ENCODE data around the gene R3HCC1L. TPM values are rescaled to one million over a fixed set of nuclear protein-coding genes. Genes with fewer than 3 reads are reported as not detected.

The R3HCC1L gene
- total RNA-seq, 1 donor from 2014 or later: 17.3 TPM

DNA sequence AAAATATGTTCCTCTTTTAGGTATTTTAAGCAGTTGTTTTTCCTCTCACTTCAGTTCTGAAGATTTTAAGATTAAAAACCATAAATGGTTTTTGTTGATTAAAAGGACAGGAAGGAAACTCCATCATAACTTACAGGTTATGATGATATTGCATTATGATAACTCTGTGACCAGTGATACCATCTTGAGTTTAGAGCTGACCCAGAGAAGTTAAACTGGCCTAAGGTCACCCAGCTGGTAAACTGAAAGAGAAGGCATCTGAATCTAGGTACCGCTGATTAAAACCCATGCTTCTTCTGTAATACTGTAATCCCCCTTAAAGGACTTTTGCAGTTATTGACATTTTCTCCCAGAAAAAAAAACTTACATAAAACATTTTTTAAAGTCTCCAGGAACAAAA, 103.9 kb downstream of the R3HCC1L start:
- no peak for DNase-seq

DNA sequence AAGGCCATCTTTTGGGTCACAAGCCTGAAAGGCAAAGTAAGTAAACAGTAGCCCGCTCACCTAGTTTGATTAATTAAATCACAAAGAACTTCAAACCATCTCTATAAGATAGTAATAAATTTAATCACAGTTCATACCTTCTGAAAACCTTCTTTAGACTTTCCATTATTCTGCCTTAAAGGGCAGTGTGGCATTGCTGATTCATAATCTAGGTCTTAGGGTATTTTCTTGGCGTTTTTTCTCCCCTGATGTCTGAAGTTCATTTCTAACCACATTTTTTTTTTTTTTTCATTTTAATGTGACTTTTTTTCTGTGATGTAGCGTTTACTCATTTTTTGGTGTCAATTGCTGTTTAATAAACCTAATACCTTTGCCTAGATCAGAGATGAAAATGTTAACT, 106.1 kb downstream of the R3HCC1L start:
- DNase-seq: no peak

DNA sequence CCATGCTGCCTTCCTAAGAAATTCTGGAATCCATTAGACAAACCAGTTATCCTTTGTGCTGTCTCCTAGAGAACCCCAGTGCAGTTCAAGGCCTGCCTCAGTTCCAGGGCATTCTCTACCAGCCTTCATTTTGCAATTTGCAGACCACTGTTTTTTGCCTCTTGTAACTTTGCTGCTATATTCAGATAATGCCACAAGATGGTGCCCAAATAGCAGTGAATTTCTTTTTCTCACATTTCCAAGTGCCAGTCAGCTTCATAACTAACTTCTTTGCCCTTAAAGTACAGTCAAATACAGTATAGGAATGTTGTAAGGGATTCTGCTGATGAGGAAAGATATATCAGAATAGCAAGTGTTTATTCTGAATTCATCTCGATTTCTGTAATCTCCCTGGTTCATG, 108.4 kb downstream of the R3HCC1L start:
- no peak for DNase-seq

DNA sequence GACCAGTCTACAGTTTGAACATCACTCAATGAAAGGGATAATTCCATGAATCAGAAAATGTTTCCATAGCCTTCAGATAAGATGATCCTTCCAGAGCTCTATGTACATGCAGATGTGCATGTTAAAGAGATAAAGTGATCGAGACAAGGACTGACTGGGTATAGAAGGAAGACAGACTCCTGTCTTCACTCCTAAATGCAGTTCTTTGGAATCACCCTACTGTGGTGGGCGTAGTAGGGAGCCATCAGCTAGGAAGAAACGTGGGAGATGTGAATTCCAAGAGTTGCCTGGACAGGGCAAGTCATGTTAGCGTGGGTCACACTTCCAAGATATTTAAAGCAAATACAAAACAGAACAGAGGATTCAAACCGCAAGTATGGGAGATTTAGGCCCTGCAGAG, 109.7 kb downstream of the R3HCC1L start:
- no peak for DNase-seq

DNA sequence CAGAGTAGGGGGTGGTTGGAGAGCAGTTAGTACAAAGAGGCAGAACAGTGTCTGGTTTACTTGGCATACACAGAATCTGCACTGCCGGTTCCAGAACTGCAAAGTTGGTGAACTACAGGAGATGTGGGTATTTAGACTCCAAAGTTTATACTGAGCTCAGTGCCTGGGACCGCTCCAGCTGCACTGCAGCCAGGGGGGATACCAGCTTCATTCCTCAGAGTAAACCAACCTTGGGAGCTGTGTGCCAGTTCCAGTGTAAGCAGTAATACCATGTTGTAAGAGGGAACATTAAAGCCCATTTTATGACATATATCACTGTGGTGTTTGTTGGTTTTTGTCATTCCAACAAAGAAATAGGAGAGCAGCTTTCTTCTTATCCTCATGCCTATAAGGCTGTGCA, 110.1 kb downstream of the R3HCC1L start:
- no peak for DNase-seq

DNA sequence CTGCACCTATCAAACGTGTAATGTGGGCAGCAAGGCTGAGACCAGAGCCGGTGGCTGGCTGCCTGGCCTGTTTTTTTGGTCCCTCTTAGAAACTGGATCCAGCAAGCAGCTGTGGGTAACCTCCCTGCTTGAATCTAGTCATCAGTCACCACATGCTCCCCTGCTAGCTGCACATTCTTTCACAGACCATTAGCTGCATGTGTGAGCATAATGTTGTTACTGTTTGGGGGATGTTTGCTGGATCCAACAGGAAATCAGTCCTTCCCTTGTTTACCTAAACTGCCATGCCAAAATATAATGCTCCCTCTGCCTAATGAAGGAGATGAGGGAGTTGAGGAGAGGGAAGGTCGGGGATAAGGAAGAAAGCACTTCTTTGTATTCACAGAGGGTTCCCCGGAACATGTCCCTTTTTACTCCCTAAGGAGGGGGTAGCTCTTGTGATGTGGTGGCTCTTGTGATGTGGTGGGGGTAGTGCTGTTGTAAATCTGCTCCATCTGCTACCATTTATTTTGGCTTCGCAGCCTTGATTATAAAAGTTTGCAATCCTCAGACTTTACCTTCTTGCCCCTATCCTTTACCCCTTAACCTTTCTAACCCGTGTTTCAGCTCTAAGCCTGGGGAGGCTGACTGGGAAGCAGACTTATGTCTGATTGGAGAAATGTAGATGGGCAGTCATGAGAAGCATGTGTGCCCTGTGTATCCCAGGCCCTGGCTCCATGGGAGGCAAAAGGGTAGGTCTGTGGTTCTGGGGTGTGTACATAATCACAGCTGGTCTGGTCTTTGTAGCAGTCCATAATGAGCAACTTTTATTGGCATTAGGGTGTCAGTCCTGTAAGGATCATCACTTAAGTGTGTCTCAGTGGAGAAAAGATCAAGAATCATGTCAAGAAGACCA, 112.7 kb downstream of the R3HCC1L start:
- no peak for DNase-seq

DNA sequence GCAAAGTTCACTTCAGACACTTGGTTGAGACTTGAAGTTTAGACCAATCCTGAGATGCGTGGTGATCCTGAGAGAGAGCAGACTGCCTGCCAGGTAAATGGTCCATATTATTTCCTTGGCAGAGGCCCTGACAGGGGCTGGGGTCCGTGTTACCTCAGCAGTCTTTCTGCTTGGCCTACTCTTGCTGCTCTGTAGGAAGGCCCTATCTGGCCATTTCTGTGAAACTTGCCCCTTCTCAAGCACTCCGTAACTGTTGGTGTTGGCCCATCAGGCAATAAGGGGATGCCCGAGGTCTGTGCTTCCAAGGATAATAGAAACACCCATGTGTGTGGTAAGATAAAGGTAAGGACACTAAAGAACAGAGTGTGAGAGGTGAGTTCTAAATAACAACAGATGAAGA, 113.6 kb downstream of the R3HCC1L start:
- no peak for DNase-seq

DNA sequence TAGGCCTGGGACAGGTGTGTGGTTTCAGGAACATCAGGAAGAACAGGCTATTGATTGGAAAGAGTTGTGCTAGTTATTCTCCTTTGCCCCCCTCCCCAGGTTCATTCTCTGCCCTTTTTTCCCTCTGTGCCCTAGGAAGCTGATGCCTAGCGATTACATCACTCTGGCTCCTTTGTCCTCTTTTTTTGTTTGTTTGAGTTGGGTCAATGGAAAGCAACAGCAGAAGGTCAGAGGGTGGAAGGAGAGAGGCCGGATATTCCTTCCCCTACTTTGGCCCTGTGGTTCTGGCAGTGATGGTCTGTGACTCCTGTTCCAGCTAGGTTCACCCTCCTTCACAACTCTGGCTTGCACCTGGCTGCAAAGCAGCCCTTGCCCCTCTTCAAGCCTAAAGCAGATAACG, 114.7 kb downstream of the R3HCC1L start:
- DNase-seq: no peak

DNA sequence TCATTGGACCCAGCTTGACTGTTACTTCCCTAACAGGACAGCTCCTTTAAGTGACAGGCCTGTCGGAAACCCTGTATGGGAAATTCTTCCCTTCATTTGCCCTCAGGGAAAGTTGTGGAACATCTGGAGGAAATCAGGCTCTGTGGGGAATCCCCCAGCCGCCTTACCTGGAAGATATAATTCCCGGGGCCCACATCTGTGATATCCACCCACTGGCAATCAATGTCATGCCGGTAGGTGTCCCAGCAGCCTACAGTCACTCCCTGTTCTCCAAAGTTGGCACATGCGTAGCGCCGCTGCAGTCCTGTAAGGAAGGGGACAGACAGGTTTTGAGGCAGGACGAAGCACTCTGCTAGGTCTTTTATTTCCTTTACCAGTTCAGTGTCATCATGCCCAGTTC, 116.9 kb downstream of the R3HCC1L start:
- DNase-seq: no peak

DNA sequence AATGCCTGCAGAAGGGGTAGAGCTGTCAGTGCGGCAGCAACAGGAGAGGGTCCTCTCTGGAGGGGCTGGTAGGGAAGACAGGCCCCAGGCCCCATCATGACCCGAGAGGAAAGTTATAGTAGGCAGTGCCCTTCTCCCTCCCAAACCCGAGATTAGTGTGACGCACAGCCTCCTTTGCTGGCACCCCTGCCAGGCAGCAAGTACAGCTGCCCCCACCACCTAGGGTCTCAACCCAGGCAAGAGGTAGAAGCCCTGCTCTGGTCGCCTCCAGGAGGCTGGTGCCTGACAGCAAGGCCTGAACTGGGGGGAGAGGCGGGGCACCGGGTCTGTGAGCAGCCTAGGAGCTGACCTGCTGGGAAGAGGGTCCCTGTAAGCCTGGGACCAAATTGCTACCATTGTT, 118.0 kb downstream of the R3HCC1L start:
- no peak for DNase-seq

DNA sequence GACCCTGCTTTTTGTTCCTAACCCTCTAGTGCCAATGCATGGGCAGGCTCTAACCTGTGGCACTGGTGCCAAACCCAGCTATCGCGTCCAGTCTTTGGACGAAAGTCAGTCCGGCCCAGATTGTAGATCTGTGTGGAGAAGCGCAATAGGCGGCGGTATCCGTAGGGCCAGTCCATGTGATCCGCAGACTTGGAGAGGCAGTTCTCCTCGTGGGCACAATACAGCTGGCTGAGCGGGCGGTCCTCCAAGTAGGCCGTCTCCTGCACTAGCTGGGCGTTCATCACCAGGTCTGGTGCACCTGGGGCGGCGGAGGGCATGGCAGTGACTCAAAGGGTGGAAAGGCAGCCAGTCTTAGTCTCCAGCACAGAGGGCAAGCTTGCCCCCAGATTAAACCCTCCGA, 119.0 kb downstream of the R3HCC1L start:
- no peak for DNase-seq

DNA sequence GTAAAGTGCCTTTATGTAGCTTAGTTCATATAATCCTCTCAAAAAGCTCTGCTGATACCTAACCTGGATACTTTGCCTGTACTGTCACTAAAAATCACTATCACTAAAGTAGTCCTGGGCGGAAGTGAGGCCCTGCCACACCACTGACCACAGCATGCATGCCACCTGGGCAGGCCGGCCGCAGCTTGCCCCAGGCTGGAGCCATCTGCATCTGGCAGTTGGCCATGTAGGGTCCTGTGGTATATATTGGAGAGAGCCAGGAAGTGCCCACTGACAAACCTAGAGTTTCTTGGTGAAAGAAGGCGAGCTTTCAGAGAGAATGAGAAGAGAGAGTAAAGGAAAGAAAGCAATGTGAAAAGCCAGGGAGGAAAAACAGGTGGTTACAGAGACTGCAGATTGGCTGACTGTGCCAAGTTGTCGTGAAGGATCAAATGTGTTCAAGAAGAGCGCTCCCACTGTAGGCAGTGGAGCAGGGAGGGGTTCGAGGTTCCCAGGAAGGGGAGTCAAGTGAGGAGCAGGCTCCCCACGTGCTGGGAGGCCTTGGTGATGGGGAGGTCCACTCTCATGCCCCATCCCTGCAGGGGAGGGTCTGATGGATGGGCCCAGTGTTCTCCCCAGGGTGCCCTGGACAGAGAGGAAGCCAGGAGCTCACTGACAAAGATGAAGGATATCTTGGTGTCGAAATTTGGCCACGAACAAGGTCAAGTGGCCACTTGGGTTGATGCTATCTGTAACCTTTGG, 119.9 kb downstream of the R3HCC1L start:
- DNase-seq: no peak

DNA sequence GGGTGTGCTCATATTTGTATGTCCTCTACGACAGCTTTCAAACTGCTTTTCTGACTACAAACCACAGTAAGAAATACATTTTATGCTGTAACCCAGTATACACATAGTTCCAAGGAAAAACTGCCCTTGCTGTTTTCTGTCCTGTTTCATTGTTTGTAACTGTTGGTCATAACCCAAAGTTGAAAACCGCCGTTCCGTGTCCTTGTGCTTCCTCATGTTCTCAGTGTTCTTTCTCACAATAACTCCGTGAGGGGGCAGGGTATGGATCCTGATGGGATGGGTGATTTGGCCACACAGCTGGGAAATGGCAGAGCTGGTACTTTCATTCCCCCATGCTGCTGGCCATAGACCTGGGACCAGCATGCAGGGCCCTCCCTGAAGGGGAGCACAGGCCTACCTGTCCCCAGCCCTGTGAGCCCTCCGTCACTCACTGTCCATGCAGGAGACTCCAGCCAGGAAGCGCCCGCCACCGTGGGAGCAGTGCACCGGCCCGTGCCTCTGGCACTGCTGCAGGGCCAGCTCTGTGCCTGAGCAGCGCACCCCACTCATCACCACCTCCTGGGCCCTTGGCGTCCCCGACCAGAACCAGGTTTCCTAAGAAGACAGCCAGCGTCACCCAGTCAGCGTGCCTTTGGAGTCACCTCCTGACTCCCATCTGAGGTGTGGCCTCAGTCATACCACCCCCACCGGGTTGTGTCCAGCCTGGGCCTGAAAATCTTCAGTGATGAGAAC, 120.9 kb downstream of the R3HCC1L start:
- no peak for DNase-seq

DNA sequence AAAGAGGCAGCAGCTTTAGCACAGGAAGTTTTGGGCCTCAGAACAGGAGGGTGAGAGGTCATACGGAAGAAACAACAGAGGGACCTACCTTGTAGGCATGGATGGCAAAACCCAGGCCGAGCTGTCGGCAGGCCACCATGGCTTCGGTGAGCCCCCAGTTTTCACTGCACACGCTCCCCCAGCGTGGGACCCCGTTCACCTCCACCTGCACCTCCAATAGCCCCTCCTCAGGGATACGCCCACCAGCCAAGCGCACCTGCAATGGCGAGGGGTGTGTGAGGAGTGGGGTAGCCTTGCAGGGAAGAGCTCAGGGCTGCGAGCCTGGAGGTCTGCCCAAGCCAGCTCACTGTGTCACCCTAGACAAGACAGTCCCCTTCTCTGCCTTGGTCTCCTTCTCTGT, 122.2 kb downstream of the R3HCC1L start:
- no peak for DNase-seq

DNA sequence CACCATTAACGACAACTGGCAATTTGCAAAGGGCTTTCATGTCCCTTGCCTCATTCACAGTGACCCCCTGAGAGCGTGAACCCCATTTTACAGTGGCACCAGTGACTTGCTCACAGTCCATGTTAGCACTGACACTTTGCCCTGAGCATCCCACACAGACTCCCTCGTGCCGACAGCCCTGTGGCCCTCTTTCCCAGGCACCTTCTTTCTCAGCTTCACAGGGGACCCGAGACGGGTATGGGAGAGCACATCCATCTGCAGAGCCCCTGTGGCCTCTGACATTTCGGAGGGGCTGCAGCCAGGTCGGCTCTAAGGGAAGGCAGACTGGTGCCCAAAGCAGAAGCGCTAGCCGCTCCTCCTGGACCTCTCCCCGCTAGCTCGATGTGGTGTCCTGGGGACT, 122.7 kb downstream of the R3HCC1L start:
- DNase-seq: no peak

DNA sequence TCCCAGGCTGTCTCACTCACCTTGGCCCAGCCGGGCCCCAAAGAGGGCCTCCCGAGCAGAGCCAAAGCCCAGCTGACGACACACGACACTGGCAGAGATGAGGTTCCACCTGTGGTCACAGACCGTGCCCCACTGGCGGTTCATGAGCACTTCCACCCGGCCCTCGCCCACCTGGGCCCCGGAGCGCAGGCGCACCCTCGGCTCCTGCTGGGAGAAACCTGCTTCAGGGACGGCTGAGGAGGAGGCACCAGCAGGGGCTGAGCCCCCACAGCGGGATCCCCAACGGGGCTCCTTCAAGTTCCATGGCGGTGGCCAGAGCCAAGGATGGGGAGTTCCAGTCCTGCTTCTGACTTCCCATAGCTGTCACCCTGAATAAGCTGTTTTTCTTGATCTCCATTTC, 123.5 kb downstream of the R3HCC1L start:
- DNase-seq: no peak

DNA sequence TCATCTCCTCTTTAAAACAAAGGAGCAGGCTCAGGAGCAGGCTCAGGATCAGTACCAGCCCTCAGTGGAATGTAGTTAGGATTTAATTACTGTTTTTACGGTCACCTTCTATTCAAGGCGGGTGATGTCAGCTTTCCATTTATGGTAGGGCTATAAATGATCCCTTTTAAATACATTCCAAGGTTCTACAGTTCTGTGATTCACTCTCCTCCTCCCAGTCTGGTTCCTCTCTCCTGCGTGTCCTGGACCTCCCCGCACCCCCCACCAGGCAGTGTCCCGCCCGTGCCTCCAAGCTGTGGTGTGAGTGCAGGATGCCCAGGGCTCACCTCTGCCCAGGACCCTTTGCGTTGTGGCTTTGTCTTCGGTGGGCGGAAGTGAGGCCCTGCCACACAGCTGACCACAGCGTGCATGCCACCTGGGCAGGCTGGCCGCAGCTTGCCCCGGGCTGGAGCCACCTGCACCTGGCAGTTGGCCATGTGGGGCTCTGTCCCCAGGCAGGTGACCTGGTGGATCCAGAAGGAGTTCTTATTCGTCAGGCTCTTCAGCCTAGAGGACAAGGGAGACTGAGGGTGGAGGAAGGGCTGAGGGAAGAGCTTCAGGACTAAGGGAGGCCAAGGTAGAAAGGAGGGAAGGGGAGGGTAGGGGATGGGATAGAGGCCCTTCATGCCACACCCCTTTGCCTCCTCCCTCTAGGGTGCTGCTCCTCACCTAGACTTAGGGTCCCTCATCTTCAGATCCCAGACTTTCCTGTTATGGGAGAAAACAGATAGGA, 124.4 kb downstream of the R3HCC1L start:
- no peak for DNase-seq

DNA sequence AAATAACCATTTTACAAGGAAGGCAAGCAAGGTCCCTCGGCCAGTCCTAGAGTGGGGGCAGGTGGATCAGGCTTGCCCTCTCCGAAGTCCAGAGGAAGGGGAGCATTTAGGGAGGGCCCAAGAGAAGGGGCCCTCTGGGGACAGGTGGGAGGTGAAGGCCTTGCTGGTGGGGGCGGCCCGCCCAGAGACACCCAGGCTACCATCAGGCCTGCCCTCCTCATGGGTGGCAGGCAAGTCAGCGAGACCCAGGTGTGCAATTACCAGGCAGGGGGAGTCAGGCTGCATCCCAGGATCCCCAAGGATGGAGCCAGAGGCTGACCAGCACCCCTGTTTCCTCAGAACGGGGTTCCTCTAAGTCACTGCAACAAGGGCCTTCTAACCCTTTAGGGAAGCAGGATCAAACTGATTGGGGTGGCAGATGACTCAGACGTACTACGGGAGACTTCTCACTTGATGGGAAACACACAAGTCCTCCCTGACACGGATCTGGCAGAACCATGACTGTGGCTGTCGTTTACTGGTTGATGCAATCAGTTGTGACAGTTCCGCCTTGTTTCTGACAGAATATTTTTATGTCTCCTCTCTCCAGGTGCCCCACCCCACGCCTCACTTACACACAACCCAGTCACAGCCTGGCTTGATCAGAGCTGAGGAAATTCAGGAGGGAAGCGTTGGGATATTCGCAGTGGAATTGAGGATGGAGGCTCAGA, 125.3 kb downstream of the R3HCC1L start:
- DNase-seq: no peak

DNA sequence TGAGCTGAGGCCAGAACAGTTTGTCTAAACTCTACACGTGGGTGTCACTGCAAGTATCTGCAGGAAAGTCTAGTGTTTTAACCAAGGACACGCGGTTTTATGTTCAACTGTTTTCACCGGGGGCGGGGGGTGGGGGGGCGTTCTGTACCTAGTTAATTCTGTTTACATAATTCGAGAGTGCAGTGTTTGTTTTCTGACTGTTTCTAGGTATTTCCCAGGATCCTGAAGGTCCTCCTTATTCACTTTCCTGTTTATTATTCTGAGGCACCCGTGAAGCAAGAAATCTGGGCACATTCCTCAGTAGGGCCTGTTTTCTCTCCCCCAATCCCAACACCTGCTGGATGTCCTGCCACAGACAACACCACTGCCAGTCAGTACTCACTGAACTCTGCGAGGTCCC, 125.9 kb downstream of the R3HCC1L start:
- DNase-seq: no peak

DNA sequence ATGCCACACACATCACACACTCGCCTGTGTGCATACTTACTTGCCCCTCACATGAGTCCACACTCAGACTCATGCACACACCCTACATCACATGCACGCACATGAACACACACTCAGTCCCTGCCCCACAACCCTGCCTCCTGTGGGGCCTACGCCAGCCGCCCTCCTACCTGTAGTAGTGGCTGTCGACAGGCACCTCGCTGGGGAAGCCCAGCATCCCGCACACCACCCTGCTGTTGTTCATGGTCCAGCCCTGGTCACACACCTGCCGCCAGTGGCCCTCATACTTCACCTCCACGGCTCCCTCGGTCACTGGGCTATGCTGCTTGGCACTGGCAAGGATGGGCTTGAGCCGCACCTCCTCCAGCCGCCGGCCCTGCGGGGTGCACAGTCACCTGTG, 126.3 kb downstream of the R3HCC1L start:
- no peak for DNase-seq

DNA sequence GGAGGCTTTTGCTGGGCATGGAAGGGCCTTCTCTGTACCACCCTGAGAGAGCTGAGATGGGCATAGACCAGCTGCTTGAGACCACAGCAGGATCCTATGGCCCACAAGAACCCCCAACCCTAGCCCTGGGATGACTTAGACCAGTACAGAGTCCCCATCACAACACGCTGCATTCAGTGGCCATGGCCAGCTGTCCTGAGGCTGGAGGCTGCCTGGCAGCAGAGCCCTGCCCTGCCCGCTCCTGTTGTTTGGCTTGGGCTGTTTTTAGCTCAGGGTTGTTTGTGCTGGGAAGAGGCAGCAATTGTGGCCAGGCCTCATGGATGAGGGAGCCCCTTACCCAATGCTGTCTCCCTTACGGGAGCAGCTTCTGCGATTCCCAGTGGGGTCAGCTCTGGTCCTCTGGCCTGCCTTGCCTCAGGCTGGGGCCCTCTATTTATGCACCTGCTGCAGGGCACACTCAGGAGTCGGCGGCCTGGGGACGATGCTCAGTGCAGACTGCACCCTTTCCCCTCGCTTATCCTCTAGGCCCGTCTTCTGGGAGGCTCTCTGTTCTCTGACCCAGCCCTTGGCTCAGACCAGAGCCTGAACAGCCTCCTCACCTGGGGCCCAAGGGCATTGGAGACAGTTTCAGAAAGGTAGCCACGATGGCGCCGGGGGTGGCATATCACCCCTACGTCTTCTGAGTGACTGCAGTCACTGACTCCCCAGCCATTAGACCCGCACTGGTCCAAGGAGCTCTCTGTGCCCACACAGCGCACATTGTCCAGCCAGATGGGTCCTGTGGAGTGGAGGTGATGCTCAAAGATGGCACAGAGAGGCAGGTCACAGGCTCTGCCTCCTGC, 127.2 kb downstream of the R3HCC1L start:
- DNase-seq: no peak

Data from occipital lobe (tissue), 2 donors.